Left hindlimb (tissue), 1 donor: ENCODE measurements around the gene KCNMB2.
A peak's percentile ranks its signal among the peaks of the same experiment; 100 is the strongest.

Source experiments
- DNase-seq: peaks from one replicate; pipeline ENCODE4 v3.0.0-alpha.2; 2018

The KCNMB2 gene

DNA sequence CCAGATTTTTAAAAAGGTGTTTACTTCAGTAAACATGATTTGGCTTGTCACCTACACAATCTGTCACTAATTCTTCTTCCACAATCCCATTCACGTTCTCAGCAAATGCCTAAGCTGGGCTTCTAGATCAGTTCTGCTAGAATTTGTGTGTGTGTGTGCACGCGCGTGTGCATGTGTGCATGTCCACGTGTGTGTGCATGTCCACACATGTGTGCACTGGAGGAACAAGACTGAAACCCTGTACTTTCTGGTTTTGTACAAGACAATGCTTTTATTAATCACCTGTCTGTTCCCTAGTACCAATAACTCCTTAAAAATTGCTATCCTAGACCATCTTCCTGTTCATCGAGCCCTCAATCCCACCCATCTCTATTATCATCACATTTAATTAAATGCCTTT is 229.2 kb downstream of the KCNMB2 start:
- DNase-seq = no peak

DNA sequence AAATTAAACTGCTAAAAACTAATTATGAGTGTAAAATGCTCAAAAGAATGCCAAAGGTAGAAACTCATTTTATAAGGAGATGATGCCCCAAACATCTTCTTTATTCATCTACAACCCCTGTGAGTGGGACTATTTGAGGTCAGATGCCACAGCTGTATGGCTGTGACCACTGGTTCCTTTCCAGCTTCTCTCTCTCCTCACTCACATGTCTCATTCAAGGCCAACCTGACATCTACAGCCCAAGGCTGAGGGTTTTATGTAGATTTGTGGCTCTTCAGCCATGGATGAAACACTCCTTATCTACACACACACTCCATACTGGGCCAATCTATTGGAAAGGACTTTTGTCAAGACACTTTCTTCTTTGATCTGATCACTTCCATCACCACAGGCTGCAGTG is 231.3 kb downstream of the KCNMB2 start:
- DNase-seq = no peak

DNA sequence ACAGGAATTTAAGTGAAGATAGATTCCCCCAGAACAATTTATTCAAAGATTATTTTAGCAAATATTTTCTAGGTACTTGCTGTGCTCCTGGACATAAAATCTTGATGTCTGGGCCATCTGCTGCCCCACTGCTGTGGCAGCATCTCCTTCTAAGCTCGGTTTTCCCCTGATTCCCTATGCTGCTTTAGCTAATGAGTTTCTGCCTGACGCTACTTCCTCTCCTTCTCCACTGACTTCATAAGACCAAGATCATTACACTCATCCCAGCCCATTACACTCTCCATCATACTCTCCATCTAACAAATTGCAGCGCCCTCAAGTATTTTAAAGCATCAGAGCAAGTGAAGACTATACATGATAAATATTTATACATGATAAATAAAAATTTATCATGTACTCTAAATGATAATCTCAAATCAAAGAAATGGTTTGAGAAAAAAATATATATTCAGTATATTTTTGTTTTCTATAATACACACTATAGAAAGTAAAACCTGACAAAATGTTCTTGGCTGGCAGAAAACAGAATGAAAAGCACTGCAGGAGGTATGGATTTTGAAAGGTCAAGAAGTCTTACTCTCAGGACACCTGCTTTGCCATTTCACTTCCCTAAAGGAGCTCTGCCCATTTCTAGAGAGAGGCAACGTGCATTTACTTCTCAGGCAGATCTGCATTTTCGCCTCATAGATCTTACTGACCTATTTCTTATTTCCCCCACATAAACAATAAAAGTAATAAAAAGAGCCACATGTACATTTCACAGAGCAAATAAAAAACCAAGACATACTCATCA is 232.0 kb downstream of the KCNMB2 start:
- DNase-seq = no peak

DNA sequence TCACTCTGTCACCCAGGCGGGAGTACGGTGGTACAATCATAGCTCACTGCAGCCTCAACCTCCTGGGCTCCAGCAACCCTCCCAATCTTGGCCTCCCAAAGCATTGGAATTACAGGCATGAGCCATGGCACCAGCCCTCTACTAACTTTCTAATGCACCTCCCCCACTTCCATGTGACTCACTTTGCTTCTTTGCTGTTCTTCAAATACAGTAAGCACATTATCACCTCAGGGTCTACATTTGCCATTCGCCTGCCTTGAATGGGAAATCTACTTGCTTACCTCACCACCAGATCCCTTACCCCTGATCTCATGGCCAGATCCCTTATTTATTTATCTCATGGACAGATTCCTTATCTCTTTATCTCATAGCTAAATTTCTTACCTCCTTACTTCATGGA is 235.3 kb downstream of the KCNMB2 start:
- DNase-seq = no peak

DNA sequence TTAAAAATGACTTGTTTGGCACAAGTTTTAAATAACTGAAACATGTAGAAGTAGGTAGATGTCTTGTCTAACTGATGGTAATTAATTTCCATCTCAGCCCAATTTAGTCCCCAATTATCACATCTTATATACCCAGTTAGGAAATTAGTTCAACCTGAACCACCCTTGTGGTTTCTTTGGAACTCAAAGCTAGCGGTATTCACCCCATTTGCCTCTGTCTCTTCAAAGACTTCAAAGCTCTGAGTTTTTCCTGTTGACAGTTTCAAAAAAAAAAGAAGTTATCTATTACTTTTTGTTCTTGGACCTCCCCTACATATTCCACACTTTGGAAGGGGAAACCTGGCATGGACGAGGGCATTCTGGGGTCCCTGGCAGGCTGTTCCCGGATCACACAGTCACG is 236.5 kb downstream of the KCNMB2 start:
- DNase-seq = no peak

DNA sequence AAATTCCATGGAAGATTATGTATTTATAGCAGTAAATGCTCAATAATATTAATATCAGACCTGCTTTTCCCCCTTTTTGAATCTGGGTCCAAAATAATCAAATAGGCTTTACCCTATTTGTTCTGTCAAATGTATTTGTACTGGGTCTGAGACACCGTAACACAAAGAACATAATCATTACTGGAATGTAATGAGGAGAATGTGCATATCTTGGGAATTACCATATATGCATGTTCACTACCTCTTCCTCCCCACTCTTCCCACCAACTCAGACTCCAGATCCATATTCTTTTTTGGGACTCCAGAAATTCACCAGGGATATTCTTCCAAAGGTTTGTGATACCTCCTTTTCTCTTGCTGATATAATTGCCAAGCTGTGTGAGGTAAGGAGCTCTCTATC is 237.1 kb downstream of the KCNMB2 start:
- no peak for DNase-seq

DNA sequence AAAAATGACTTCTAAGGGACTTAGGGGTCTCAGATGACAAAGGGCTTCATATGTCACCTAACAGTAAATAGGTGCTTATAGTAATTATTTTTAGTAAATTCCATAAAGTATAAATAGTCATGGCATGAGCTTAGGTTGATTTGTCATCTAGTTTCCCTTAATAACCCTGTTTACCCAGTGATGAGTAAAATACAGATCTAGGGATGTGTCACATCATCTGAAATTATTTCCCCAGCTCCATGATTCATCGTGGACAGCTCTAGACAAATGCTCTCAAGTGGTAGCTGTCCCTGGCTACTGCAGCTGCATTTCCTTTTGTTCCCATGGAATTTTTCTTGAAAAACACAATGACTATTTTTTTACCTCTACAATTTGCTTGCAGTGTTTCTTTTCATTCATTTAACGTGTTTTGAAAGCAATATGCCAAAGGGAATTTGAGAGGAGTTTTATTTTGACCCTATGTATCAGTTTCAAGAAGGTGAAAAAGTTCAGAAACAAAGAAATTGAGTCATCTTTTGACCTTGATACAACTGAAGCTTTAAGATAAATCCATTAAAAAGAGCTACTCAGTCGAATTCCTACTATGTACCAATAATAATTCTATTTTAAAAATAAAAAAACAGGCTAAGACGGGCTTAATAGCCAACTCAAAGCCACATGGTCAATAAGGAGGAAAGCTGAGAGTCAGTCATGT is 241.6 kb downstream of the KCNMB2 start:
- DNase-seq = no peak

DNA sequence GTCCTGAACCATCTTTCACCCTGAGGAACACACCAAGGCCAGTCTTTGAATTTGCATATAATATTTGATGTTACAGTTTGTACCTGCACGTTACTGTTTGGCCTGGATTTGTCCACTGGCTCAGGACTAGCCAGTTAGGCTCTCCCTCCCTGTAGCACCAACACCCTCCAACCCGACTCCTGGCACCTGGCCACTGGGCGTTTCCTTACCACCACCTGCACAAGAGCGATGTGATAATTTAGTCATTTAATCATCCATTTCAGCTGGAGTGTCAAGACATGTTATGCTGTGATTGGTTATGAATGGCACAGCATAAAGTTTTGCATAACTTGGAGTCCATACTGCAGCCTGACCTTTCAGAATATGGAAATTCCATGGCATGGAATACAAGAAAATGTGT is 242.4 kb downstream of the KCNMB2 start:
- DNase-seq = no peak

DNA sequence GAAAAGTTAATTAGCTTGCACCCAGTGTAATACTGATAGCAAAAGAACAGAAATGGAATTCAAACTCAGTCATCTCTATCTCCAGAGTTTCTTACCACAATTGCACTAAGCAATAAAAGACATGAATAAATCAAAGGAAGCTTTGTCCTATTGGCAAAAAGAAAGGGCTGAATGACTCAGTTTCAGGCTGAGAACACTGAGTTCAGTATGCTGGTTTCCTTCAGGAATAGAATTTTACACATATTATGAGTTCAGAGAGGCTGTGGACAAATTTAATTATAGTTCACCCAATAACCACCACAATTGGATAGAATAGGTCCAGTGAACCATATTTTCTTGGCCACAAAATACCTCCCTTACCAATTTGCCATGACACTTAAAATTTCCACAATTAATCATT is 249.7 kb downstream of the KCNMB2 start:
- no peak for DNase-seq

DNA sequence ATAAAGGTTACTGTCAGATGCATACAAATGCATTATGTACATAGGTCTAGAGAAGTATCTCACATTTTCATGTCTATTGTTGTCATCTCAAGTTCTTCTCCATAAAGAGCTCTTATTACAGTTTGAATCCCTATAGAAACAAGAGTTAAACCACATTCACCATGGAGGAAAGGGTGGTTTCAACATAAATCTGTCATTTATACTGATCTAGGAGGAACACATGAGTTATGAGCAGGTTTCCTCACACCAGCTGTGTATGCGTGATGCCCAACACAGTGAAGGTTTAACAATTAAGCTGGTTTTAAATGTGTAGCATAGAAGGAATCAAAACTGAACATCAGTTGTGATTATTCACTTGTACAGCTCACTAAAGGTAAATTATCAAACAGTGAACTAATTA is 251.7 kb downstream of the KCNMB2 start:
- no peak for DNase-seq

DNA sequence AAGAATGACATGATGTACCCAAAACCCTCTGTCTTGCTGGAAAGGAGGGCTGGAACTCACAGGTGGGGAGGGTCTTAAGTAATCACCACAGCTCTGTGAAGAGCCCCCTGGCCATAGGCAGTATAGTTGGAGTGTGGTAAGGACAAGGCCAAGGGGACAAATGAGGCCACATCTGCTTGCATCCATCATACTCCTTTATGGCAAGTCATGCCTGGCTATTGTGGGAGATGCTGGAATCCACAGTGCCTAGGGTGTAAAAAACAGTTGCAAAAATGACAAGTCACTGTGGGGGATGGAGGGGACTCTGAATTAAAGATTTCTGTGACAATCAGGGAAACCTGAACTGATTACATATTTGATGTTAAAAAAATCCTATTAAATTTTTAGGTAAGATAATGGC is 258.5 kb downstream of the KCNMB2 start:
- no peak for DNase-seq

DNA sequence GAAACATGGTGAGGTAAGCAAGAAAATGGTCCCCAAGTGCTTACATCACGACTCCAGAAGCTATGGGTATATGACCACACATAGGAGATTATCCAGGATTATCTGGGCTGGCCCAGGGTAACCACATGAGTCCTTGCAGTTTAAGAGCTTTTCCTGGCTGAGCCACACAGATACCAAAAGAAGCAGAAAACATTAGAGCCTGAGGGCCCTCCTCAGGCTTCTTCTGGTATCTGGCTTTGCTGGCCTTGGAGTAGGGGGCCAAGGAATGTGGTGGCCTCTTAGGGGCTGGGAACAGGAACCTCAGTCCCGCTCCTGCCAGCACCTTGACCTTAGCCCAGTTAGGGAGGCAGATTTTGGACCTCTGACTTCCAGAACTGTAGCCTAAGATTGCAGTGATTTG is 259.1 kb downstream of the KCNMB2 start:
- no peak for DNase-seq

DNA sequence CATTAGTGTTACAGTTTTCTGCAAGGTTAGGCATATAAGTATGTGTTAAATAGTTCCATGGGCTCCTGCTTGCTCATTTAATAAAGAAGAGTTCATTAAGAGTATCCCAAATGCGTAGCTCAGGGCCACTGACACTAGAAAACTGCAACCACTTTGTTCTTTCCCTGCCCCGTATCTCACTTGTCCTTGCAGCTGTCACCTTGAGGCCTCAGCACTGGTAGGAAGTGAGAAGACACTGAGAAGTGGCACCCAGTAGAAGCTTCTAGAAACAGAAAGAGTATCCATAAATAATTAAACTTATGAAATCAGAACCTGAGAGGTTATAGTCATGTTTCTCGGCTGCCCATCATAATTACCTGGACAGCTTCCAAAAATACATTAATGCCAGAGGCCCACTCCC is 266.0 kb downstream of the KCNMB2 start:
- no peak for DNase-seq

DNA sequence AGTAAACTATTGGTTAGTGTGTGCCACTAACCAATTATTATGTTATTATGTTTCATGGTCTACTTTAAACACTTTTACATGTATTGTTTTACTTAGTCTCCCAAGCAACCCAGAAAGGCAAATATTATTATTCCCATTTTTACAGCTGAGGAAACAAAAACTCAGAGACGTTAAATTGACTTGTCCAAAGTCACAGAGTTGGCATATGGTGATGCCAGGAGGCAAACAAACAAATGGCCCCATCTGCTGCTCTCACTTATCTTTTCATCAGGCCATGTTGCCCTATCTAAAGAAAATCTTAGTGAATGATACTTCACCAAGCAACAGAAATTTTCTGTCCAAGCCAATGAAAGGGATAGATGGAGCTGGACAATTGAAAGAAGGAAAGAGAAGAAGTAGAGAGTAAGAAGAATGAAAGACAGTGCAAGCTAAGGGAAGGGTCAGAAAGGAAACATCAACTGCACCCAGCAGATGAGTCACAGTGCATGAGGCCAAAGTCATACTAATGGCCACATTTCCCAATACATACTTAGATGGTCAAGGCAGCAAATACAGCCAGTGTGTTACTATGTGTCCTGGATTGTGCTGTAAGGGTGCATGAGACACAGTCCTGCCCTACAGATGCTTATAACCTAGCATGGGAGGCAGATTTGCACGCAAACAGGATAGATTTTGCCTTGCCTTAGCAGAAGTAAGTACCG is 266.9 kb downstream of the KCNMB2 start:
- no peak for DNase-seq

DNA sequence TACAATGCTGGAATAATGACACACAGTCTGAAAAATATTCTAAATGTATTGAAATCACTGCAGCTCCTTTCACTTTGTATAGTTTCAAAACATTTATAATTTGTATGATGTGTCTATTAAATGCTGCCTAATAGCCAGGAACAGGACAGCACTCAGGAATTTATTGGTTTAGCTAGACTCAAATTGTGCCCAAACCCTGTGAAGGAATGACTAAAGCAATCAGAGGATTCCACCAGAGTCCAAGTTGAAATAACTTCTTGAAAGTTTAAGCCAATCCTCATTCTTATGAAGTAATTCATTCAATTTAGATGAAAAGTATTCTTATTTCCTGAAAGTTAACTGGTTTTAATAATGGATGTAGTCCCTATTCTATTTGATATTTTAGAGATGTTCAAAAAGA is 268.4 kb downstream of the KCNMB2 start:
- no peak for DNase-seq

DNA sequence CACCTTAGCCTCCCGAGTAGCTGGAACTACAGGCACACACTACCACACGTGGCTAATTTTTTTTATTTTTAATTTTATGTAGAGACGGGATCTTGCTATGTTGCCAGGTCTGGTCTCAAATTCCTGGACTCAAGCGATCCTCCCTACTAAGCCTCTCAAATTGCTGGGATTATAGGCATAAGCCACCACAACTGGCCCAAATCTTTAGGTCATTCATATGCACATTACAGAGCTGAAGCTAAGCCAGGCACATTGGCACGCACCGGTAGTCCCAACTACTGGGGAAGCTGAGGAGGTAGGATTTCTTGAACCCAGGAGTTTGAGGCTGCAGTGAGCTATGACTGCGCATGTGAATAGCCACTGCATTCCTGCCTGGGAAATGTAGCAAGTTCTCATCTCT is 269.5 kb downstream of the KCNMB2 start:
- no peak for DNase-seq

DNA sequence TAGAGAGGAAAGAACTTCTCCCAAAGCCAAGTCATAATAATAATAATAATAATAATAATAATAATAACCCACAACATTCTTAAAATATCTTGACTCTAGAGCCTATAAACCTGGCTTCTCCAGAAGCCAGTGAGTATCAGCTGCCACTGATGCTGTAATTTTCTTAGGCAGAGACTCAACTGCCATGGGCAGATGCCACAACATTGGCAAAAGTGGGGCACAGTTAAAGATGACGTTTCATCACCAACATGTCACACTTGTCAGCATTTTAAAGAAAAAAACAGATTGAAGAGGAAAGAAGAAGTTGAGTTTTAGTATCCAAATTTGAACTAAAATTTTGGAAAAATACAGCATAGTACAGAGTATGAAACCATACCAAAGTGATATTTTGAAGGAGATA is 270.4 kb downstream of the KCNMB2 start:
- DNase-seq = no peak

DNA sequence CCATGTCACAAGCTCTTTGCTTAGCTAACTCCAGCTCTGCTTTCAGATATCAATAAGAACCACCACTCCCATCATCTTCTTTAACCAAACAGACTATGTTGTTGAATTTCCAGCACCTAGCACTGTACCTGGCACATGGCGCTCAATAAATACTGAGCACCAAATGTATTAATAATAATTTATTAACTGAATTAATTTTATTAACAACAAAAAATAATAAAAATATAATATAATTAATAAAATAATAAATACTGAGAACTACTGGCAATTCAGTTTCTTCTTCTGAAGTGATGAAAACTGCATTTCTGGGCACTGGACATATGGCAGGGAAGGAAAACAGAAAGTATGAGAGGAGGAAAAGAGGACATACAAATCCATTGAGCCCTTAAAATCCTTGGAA is 271.5 kb downstream of the KCNMB2 start:
- no peak for DNase-seq

DNA sequence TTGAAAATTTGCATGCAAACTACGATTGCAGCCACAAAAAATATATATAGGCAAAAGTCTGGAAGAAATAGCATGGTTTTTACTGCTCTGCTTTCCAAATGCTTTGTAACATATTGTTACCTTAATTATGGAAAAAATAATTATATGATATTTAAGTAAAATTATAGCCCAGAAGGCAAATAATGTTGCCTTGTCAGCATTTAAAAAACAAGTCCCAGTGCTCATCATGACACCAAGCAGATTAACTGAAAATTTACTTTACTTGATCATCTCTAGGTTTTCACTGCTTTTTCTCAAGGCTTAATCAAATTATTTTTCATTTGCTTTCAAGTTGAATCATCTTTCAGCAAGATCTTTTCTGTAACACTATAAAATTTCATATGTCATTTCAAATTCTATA is 272.5 kb downstream of the KCNMB2 start:
- DNase-seq = no peak

DNA sequence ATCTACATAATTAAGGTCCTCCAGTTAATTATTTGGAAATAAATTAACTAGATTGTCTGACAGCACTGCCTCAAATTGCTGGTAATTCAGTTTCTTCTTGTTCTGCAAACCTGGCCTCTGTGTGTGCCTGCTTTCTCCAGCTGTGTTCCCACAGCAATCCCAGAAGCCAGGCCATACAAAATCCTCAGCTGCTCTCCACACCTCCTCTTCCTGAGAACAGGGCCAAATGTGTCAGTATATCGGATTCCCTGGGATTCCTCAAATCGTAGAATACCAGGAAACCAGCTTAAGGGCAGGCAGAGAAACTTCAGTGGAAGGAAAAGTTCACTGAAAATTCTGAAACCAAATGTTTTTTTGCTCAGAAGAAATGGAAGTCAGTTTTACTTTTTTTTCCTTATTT is 273.9 kb downstream of the KCNMB2 start:
- peak; percentile 77 for DNase-seq

DNA sequence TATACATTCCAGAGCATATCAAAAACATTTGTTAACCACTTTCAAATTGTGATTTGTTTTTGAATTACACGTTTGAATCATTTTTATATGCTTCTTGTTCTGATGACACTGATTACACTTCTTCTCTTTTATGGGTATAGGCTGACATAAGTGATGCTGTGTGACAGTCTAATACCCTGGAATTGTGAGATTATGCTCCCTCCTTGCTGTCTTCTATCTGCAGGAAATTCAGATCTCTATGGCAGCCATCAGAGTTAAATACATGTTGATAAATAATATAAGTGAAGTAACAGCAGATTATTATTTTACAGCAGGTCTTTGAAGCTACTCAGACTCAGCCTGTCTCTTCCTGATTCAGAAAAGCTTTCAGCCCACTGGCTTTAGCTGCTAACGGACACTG is 286.5 kb downstream of the KCNMB2 start:
- DNase-seq = no peak

DNA sequence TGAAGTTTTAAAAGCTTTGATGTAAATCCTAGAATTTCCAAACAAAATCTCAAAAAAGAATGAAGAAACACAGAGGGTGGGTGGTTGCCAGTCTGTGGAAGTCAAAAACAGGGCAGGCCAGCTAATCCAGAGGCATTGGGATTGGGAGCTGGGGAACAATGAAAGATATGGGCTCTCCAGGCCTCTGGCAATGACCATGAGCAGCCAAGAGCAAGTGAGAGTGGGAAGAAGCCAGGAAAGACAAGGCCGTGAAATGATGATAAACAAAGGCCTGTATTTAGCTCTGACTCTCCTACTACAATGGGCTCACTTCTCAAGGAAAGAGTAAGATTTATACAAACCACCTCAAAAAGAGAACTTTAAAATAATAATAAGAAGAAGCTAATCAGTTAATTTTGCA is 286.9 kb downstream of the KCNMB2 start:
- no peak for DNase-seq

DNA sequence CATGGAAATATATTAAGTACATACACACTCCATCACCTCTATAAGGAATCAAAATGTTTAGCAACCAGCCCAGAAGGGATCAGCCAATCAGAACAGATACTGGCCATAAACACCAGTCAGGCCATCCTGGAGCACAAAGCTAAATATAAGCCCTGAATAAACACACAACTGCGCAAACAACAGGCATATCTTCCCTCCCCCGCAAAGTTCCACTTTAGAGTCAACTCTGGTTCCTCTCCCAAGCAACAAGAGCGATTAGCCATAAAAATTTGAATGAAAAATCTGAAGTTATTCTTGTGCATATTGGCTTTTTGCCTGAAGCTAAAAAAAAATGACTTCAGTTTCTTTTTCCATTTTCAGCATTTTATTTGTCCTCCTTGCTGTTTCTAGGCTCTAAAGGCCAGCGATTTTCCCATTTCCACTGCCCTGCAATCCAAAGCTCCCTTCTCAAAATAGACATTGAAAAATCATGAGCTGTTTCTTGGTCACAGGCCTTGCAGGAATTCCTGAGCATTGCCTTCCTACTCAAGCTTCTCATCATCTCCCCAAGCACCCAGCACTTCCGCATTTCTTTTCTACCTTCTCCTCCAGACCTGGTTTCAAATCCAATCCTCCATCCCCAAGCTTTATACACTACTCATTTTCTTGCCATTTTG is 287.5 kb downstream of the KCNMB2 start:
- DNase-seq = no peak
